Type B pancreatic cell (in vitro differentiated cells): Measurements from ENCODE around the gene OR5D13. TPM values are rescaled to one million over a fixed set of nuclear protein-coding genes. Genes with fewer than 3 reads are reported as not detected.

Experiments used
- DNase-seq: peaks from one replicate; pipeline ENCODE4 v3.0.0; 2021; ENCODE audit warnings: mixed read lengths; ENCODE audit not compliant: unreplicated experiment; ENCODE audit errors: extremely low spot score
- H3K27ac Mint-ChIP-seq: 2 replicates; pipeline ENCODE4 v1.8.0; 2021; ENCODE audit warnings: mild to moderate bottlenecking, mixed read lengths
- H3K27me3 Mint-ChIP-seq: 2 replicates; pipeline ENCODE4 v1.8.0; 2021; ENCODE audit warnings: mixed read lengths
- H3K36me3 Mint-ChIP-seq: 2 replicates; pipeline ENCODE4 v1.8.0; 2021; ENCODE audit warnings: mixed read lengths
- H3K4me1 Mint-ChIP-seq: one replicate; pipeline ENCODE4 v1.8.0; 2021; ENCODE audit warnings: mixed read lengths; ENCODE audit not compliant: unreplicated experiment
- H3K4me3 Mint-ChIP-seq: 2 replicates; pipeline ENCODE4 v1.8.0; 2021; ENCODE audit warnings: mild to moderate bottlenecking, mixed read lengths
- H3K9me3 Mint-ChIP-seq: 2 replicates; pipeline ENCODE4 v1.8.0; 2021; ENCODE audit warnings: mixed read lengths
- long read RNA-seq: library from polyadenylated mRNA; unstranded; transcript quantifications from one replicate; pipeline ENCODE4 v2.0.0, GENCODE V29; 2020
- total RNA-seq: library from RNA; stranded (reverse); gene quantifications from 2 replicates; pipeline ENCODE4 v1.2.1, GENCODE V29; 2021; ENCODE audit warnings: low replicate concordance
- TF ChIP-seq, protein P1 (sequence below): fragments of 200-600 bp; sonication (generic); conservative IDR thresholded peaks from 2 replicates; pipeline ENCODE4 v1.5.0; 2021; ENCODE audit warnings: antibody characterized with exemption, mild to moderate bottlenecking

OR5D13 gene, protein sequence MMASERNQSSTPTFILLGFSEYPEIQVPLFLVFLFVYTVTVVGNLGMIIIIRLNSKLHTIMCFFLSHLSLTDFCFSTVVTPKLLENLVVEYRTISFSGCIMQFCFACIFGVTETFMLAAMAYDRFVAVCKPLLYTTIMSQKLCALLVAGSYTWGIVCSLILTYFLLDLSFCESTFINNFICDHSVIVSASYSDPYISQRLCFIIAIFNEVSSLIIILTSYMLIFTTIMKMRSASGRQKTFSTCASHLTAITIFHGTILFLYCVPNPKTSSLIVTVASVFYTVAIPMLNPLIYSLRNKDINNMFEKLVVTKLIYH
- total RNA-seq, result not detected in 2 replicates
- long read RNA-seq, result 0 reads

DNA sequence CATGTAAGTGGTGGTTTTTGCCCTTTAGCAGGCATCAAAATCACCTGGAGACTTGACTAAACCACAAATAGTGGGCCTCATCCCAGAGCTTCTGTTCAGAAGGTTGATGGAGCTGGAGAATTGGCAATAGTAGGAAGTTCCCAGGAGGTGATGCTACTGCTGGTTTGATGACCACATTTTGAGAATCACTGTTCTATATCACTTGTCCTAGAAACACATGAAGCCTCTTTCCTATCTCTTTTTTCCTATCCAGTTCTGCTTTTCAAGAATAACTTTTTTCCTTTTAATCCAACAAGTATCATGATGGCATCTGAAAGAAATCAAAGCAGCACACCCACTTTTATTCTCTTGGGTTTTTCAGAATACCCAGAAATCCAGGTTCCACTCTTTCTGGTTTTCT, at the start of gene OR5D13:
Gene OR5D13 (plus strand): TSS at position 301 of the 400 bp plus-strand sequence. CDS start 0 bp downstream, at position 301.
- H3K4me1 Mint-ChIP-seq, result no peaks in the 10 kb centered on the region
- H3K27ac Mint-ChIP-seq, result no peak within 1 kb of the TSS
- no peaks in the 10 kb centered on the region for H3K9me3 Mint-ChIP-seq
- no peaks in the 10 kb centered on the region for H3K27me3 Mint-ChIP-seq
- no peaks in the 10 kb centered on the region for H3K36me3 Mint-ChIP-seq
- TF ChIP-seq, protein P1, sequence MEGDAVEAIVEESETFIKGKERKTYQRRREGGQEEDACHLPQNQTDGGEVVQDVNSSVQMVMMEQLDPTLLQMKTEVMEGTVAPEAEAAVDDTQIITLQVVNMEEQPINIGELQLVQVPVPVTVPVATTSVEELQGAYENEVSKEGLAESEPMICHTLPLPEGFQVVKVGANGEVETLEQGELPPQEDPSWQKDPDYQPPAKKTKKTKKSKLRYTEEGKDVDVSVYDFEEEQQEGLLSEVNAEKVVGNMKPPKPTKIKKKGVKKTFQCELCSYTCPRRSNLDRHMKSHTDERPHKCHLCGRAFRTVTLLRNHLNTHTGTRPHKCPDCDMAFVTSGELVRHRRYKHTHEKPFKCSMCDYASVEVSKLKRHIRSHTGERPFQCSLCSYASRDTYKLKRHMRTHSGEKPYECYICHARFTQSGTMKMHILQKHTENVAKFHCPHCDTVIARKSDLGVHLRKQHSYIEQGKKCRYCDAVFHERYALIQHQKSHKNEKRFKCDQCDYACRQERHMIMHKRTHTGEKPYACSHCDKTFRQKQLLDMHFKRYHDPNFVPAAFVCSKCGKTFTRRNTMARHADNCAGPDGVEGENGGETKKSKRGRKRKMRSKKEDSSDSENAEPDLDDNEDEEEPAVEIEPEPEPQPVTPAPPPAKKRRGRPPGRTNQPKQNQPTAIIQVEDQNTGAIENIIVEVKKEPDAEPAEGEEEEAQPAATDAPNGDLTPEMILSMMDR, result no peak
- no peak for DNase-seq
- no peak within 1 kb of the TSS for H3K4me3 Mint-ChIP-seq

DNA sequence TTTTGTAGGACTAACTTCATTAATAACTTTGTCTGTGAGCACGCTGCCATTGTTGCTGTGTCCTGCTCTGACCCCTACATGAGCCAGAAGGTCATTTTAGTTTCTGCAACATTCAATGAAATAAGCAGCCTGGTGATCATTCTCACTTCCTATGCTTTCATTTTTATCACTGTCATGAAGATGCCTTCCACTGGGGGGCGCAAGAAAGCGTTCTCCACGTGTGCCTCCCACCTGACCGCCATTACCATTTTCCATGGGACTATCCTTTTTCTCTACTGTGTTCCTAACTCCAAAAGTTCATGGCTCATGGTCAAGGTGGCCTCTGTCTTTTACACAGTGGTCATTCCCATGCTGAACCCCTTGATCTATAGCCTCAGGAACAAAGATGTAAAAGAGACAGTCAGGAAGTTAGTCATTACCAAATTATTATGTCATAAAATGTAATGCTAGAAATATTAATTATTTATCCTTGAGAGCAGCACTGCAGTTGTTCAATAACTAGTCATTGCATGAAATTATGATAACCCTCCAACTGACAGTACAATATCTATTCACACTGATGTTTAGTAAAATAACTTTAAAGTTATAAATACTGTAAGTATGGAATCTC, 46.4 kb upstream of the OR5D13 start:
- DNase-seq, result no peak
- no peaks in the 10 kb centered on the region for H3K27me3 Mint-ChIP-seq
- no peaks in the 10 kb centered on the region for H3K36me3 Mint-ChIP-seq
- no peak overlapping the region for H3K27ac Mint-ChIP-seq
- no peak overlapping the region for H3K4me3 Mint-ChIP-seq
- TF ChIP-seq, protein P1, result peak; percentile 33
- H3K4me1 Mint-ChIP-seq, result no peaks in the 10 kb centered on the region
- H3K9me3 Mint-ChIP-seq, result peaks cover 3% of the 10 kb centered on the region

DNA sequence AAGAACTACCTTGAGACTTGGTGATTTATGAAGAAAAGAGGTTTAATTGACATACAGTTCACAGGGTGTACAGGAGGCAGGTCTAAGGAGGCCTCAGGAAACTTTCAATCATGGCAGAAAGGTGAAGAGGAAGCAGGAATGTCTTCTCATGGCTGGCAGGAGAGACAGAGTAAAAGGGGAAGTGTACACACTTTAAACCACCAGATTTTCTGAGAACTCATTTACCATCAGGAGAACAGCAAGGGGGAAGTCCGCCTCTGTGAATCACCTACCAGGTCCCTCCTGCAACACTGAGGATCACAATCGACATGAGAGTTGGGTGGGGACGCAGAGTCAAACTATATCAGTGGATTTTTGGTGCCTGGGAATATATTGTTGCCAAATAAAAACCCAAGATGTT, 40.3 kb upstream of the OR5D13 start:
- Mint-ChIP-seq H3K9me3 (peaks cover 3% of the 10 kb centered on the region), H3K27ac (no peak overlapping the region), H3K27me3 (no peaks in the 10 kb centered on the region), H3K36me3 (no peaks in the 10 kb centered on the region), H3K4me3 (no peak overlapping the region), H3K4me1 (no peaks in the 10 kb centered on the region)
- no peak for DNase-seq
- TF ChIP-seq, protein P1, result no peak

DNA sequence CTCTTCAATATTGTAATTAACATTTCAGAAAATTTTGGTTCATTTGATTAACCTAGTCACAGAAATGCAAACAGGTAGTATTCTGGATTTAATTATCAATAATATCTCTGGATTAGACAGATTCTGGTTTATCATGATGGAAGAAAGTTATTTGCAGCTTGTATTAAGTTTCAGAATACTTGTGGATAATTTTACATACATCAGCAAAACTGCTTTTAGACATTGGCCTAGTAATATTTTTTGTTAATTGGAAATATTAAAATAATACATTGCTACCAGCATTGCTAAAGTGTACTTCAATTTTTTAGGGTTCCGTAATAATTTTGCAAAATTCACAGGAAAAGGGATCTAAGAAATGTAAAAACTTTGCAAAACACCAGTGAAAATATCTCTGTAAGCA, 18.4 kb downstream of the OR5D13 start:
- no peaks in the 10 kb centered on the region for H3K36me3 Mint-ChIP-seq
- TF ChIP-seq, protein P1, result no peak
- H3K4me3 Mint-ChIP-seq, result no peak overlapping the region
- H3K4me1 Mint-ChIP-seq, result no peaks in the 10 kb centered on the region
- H3K27ac Mint-ChIP-seq, result no peak overlapping the region
- H3K27me3 Mint-ChIP-seq, result no peaks in the 10 kb centered on the region
- no peak for DNase-seq
- peaks cover 6% of the 10 kb centered on the region for H3K9me3 Mint-ChIP-seq

DNA sequence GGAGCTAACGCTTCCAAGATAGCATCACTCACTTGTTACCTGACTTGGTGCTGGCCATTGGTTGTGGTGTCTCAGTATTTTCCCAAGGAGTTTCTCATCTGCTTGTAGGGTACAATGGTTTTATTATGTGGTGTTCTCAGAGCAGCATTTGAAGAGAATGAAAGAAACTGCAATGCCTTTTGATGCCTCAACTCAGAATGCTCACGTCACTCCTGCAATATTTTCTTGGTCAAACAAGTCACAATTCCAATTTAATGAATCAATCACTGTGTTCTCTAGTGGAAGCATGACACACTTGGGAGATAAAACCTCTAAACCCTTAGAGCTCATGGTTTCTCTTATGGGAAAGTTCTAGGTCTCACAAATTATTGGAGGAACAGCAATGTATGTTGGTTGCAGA, 20.1 kb downstream of the OR5D13 start:
- Mint-ChIP-seq H3K27me3 (no peaks in the 10 kb centered on the region), H3K4me1 (no peaks in the 10 kb centered on the region), H3K27ac (no peak overlapping the region), H3K4me3 (no peak overlapping the region), H3K36me3 (no peaks in the 10 kb centered on the region), H3K9me3 (no peaks in the 10 kb centered on the region)
- no peak for DNase-seq
- TF ChIP-seq, protein P1, result no peak
